Panc1 (cell line): ENCODE results near the gene SUN1. TPM values are rescaled to one million over a fixed set of nuclear protein-coding genes. Genes with fewer than 3 reads are reported as not detected.

Experiments used
- ATAC-seq: fragments of 200-7000 bp; cut with Tn5 transposase; 2 replicates; pipeline ENCODE4 v1.9.1; 2020; ENCODE audit warnings: mild to moderate bottlenecking, moderate library complexity
- BruUV-seq: library from RNA; stranded (reverse); fragments of 400-500 nt; replicated peaks from 2 replicates; lab custom pipeline; 2021; lab: Mats Ljungman, UMichigan
- CTCF ChIA-PET: fragments of 300-600 bp; sonication (Branson Sonifier 250); formaldehyde crosslinking; loops from one replicate; lab custom pipeline; 2022; ENCODE audit warnings: antibody characterized with exemption; lab: Charles Lee
- POLR2A ChIA-PET: fragments of 300-600 bp; sonication (Branson Sonifier 250); formaldehyde crosslinking; loops from one replicate; lab custom pipeline; 2022; ENCODE audit warnings: antibody characterized with exemption; lab: Charles Lee
- DNase-seq: peaks from one replicate; pipeline ENCODE4 v3.0.0-alpha.2; 2010; ENCODE audit warnings: low read depth, low spot score
- H3K27ac ChIP-seq: 2 replicates; pipeline ENCODE4 v1.5.1; 2011; ENCODE audit warnings: mild to moderate bottlenecking, low read length, inconsistent platforms
- H3K27me3 ChIP-seq: fragments of 200-500 bp; sonication (Bioruptor generic); 2 replicates; pipeline ENCODE4 v1.6.0; 2014; ENCODE audit warnings: low read length, inconsistent platforms; ENCODE audit not compliant: control insufficient read depth, insufficient read depth
- H3K36me3 ChIP-seq: fragments of 200-500 bp; sonication (Bioruptor generic); 2 replicates; pipeline ENCODE4 v1.5.1; 2014; ENCODE audit warnings: inconsistent platforms, mild to moderate bottlenecking, low read length, moderate library complexity; ENCODE audit not compliant: control insufficient read depth, insufficient read depth
- H3K4me1 ChIP-seq: 2 replicates; pipeline ENCODE4 v1.5.1; 2011; ENCODE audit warnings: inconsistent platforms, mild to moderate bottlenecking, low read length, moderate library complexity; ENCODE audit not compliant: control insufficient read depth, insufficient read depth
- H3K4me3 ChIP-seq, 2 experiments: 2 replicates each; pipeline ENCODE4 v1.5.1; 2011 to 2012; ENCODE audit warnings: low read depth in 2 of 2, low read length in 2 of 2, mild to moderate bottlenecking in 2 of 2, inconsistent platforms in 1 of 2, moderate library complexity in 1 of 2
- H3K9me3 ChIP-seq: fragments of 200-500 bp; sonication (Bioruptor generic); 2 replicates; pipeline ENCODE4 v1.5.1; 2014; ENCODE audit warnings: low read depth, mild to moderate bottlenecking, inconsistent platforms, low read length, moderate library complexity; ENCODE audit not compliant: control insufficient read depth, insufficient read depth
- CTCF ChIP-seq: fragments of 450-650 bp; IDR thresholded peaks from 2 replicates; pipeline ENCODE4 v1.5.1; 2017; ENCODE audit warnings: mild to moderate bottlenecking
- POLR2AphosphoS5 ChIP-seq: IDR thresholded peaks from 2 replicates; pipeline ENCODE4 v1.6.1; 2012; ENCODE audit warnings: mild to moderate bottlenecking, low read depth, low read length, moderate library complexity
- REST ChIP-seq, 2 experiments: IDR thresholded peaks; 2 replicates each; pipeline ENCODE4 v1.6.1; 2011 to 2012; ENCODE audit warnings: low read depth in 2 of 2, control low read depth in 1 of 2, low read length in 1 of 2, mild to moderate bottlenecking in 1 of 2, moderate library complexity in 1 of 2; ENCODE audit not compliant: insufficient read depth in 1 of 2
- SIN3A ChIP-seq: IDR thresholded peaks from 2 replicates; pipeline ENCODE4 v1.6.1; 2012; ENCODE audit warnings: low read depth, mild to moderate bottlenecking, low read length, moderate library complexity, borderline replicate concordance; ENCODE audit not compliant: insufficient read depth
- TCF7L2 ChIP-seq: IDR thresholded peaks from 2 replicates; pipeline ENCODE4 v1.6.1; 2011; ENCODE audit warnings: mild to moderate bottlenecking, low read depth, low read length, inconsistent platforms
- in situ Hi-C: cut with HindIII; loops from 2 replicates; pipeline ENCODE4 v1.10.0; 2016; ENCODE audit warnings: low sequenced_read_pairs, low pct_unique_long_range_greater_than_20kb
- intact Hi-C: fragments of 100-400 bp; cut with micrococcal nuclease; formaldehyde crosslinking; loops from one replicate; pipeline ENCODE4 v1.10.0; 2022; ENCODE audit not compliant: unreplicated experiment
- total RNA-seq: library from RNA; stranded (reverse); gene quantifications from one replicate; pipeline ENCODE4 v1.2.1, GENCODE V29; 2021; ENCODE audit not compliant: unreplicated experiment

The SUN1 gene
- total RNA-seq, 1 experiment from 2014 or later, result 244 TPM

- CTCF ChIA-PET, result interaction anchor here (0.6 kb wide), 1 partner anchor 70 kb away, joined by 3 read pairs; no protein-coding TSS in a partner anchor
Measured at GRCh38 chr7:857661-858060, 25.4 kb downstream of the SUN1 start.

GRCh38 chr7:859359-860030 is 27.2 kb downstream of the SUN1 start:
- TF ChIP-seq TCF7L2, result no peak
- no peak for TF ChIP-seq SIN3A
- no peak for TF ChIP-seq POLR2AphosphoS5
- no peak for TF ChIP-seq REST (IDR thresholded peaks at IDR 0.05; ENCODE audit: insufficient read depth in 1 of 2, low read depth in 2 of 2, low read length in 1 of 2)
- TF ChIP-seq CTCF, result no peak
- Histone ChIP-seq H3K4me3 (no peak overlapping the region), H3K9me3 (no peaks in the 10 kb centered on the region), H3K27ac (no peak overlapping the region), H3K36me3 (peaks cover 22% of the 10 kb centered on the region), H3K27me3 (no peaks in the 10 kb centered on the region), H3K4me1 (no peaks in the 10 kb centered on the region)
- DNase-seq (no peak), ATAC-seq (no peak)
- in situ Hi-C loops, result no loop called here
- BruUV-seq, result no TSS peak
- ChIA-PET POLR2A (no interaction called here), CTCF (no interaction called here)
- intact Hi-C loops, result no loop called here

More at GRCh38 chr7:857661-858060, 25.4 kb downstream of the SUN1 start:
- Histone ChIP-seq H3K36me3 (peaks cover 21% of the 10 kb centered on the region), H3K4me3 (no peak overlapping the region), H3K27me3 (no peaks in the 10 kb centered on the region), H3K9me3 (no peaks in the 10 kb centered on the region), H3K27ac (no peak overlapping the region), H3K4me1 (no peaks in the 10 kb centered on the region)
- in situ Hi-C loops (no loop called here), intact Hi-C loops (no loop called here)
- DNase-seq (no peak), ATAC-seq (no peak)
- no TSS peak for BruUV-seq
- POLR2A ChIA-PET, result no interaction called here
- no peak for TF ChIP-seq TCF7L2
- no peak for TF ChIP-seq POLR2AphosphoS5
- no peak for TF ChIP-seq CTCF
- no peak for TF ChIP-seq SIN3A
- no peak for TF ChIP-seq REST (IDR thresholded peaks at IDR 0.05; ENCODE audit: insufficient read depth in 1 of 2, low read depth in 2 of 2, low read length in 1 of 2)
